Aorta (tissue), 5 donors: Measurements from ENCODE around the gene GTPBP8. TPM values are rescaled to one million over a fixed set of nuclear protein-coding genes. Genes with fewer than 3 reads are reported as not detected.

ENCODE experiments used
- ATAC-seq: fragments of 200-7000 bp; cut with Tn5 transposase; one replicate; pipeline ENCODE4 v1.9.1; 2022; ENCODE audit warnings: moderate library complexity; ENCODE audit not compliant: low FRiP score
- DNase-seq, 2 donors: peaks; one replicate each; pipeline ENCODE4 v3.0.0-alpha.2; 2020
- H3K27ac ChIP-seq, 2 donors: one replicate each; pipeline ENCODE4 v1.5.1; 2013; ENCODE audit warnings: low read length in 2 of 2, mild to moderate bottlenecking in 2 of 2, moderate library complexity in 2 of 2, control low read depth in 1 of 2, inconsistent platforms in 1 of 2, low read depth in 1 of 2
- H3K27me3 ChIP-seq, 2 donors: one replicate each; pipeline ENCODE4 v1.6.1; 2013; ENCODE audit warnings: control low read depth in 1 of 2, low read length in 1 of 2, mild to moderate bottlenecking in 1 of 2, moderate library complexity in 1 of 2; ENCODE audit not compliant: insufficient read depth in 2 of 2, control insufficient read depth in 1 of 2
- H3K36me3 ChIP-seq, 2 donors: one replicate each; pipeline ENCODE4 v1.6.1; 2013; ENCODE audit warnings: control low read depth in 1 of 2, low read length in 1 of 2, mild to moderate bottlenecking in 1 of 2; ENCODE audit not compliant: insufficient read depth in 2 of 2, control insufficient read depth in 1 of 2
- H3K4me1 ChIP-seq, 2 donors: one replicate each; pipeline ENCODE4 v1.6.1; 2013; ENCODE audit warnings: low read length in 2 of 2, control low read depth in 1 of 2, mild to moderate bottlenecking in 1 of 2, moderate library complexity in 1 of 2; ENCODE audit not compliant: insufficient read depth in 2 of 2, control insufficient read depth in 1 of 2
- H3K4me3 ChIP-seq, 2 donors: one replicate each; pipeline ENCODE4 v1.5.1; 2013; ENCODE audit warnings: low read length in 2 of 2, control low read depth in 1 of 2, mild to moderate bottlenecking in 1 of 2
- H3K9me3 ChIP-seq: one replicate; pipeline ENCODE4 v1.6.1; 2013; ENCODE audit warnings: mild to moderate bottlenecking, low read length; ENCODE audit not compliant: control insufficient read depth
- WGBS, 2 donors: extraction: QIAGEN DNeasy Blood & Tissue Kit; methylation state at CpG; one replicate each; pipeline ENCODE4 v1.1.7; 2013; 5-methylcytosine and 5-hydroxymethylcytosine counted together
- intact Hi-C, 2 donors: fragments of 100-400 bp; cut with DNase I; formaldehyde crosslinking; loops; one replicate each; pipeline versions ENCODE4 v1.14.2 to v1.15.0; 2022
- polyA plus RNA-seq, 2 donors: library from polyadenylated mRNA; stranded (reverse); fragments of 200-250 nt; gene quantifications; one replicate each; pipeline ENCODE4 v1.2.3, GENCODE V29; 2013
- total RNA-seq, 2 donors: library from RNA; stranded (reverse); fragmentation: NEBNext Ultra II Directional; extraction: Animal tissue kit (Norgen Biotek cat#: 25700); gene quantifications; one replicate each; pipeline ENCODE4 v1.2.1, GENCODE V29; 2021
- donor health status: healthy with polysubstance abuse.
- donor health status: Bipolar disorder and iron deficiency.
- donor health status: DM: no; HTN: no; CAD: no.
- donor health status: DM: no; HTN: no; CAD: no.
- donor health status: DM: yes; HTN: yes; CAD: no.

Gene GTPBP8
- total and polyA plus RNA-seq, 4 donors: 14.1 to 15.5 (median 14.3) TPM

- H3K27me3 ChIP-seq: no peaks in the 10 kb centered on the region
- ATAC-seq (no peak), DNase-seq (no peak)
- peaks cover 5 to 9% of the 10 kb centered on the region in 2 donors for H3K36me3 ChIP-seq
- intact Hi-C loops: no loop called here
- H3K27ac ChIP-seq: no peak overlapping the region
- no peaks in the 10 kb centered on the region for H3K9me3 ChIP-seq
- 66 to 69% methylated on average over 3 of the region's 3 CpGs for WGBS, 2 donors
- no peak overlapping the region for H3K4me3 ChIP-seq
- H3K4me1 ChIP-seq: no peaks in the 10 kb centered on the region
These were observed 17.3 kb downstream of the GTPBP8 start for GRCh38 chr3:113008117-113008516.

- no peaks in the 10 kb centered on the region for H3K4me1 ChIP-seq
- H3K4me3 ChIP-seq: no peak overlapping the region
- no peak overlapping the region for H3K27ac ChIP-seq
- H3K36me3 ChIP-seq: peaks cover 0 to 5% of the 10 kb centered on the region in 2 donors
- ATAC-seq: no peak
- intact Hi-C loops: no loop called here
- H3K27me3 ChIP-seq: no peaks in the 10 kb centered on the region
- no peaks in the 10 kb centered on the region for H3K9me3 ChIP-seq
- DNase-seq: no peak
These were observed 22.8 kb downstream of the GTPBP8 start for GRCh38 chr3:113013593-113013992.

DNA sequence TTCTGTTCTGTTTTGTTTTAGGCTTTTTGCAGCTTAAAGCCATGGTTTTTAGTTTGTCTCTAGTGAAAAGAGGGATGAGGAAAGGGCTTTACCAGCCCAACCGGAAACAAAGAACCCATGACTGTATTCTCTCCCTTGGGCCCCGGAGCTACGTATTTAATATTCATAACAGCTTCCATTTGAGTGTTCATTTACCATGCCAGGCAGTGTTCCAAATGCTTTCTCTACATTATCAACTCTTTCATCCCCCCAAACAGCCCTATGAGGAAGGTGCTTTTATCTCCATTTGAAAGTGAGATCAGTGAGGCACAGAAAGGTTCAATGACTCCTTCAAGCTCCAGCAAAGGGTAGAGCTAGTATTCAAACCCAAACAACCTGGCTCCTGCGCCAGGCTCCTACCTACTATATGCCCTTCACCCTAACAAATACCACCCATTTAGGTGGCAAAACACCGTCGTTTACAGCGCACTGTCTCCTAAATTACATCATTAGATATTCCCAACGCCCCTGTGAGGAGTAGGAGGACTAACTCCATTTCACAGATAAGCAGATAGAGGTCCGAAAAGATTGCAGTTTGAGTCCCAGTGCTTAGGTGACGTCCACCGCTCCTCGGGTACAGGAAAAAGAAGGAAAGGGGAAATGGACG lies 27.9 kb downstream of the GTPBP8 start:
- DNase-seq: no peak
- 2 to 3% methylated on average over 13 of the region's 13 CpGs for WGBS, 2 donors

DNA sequence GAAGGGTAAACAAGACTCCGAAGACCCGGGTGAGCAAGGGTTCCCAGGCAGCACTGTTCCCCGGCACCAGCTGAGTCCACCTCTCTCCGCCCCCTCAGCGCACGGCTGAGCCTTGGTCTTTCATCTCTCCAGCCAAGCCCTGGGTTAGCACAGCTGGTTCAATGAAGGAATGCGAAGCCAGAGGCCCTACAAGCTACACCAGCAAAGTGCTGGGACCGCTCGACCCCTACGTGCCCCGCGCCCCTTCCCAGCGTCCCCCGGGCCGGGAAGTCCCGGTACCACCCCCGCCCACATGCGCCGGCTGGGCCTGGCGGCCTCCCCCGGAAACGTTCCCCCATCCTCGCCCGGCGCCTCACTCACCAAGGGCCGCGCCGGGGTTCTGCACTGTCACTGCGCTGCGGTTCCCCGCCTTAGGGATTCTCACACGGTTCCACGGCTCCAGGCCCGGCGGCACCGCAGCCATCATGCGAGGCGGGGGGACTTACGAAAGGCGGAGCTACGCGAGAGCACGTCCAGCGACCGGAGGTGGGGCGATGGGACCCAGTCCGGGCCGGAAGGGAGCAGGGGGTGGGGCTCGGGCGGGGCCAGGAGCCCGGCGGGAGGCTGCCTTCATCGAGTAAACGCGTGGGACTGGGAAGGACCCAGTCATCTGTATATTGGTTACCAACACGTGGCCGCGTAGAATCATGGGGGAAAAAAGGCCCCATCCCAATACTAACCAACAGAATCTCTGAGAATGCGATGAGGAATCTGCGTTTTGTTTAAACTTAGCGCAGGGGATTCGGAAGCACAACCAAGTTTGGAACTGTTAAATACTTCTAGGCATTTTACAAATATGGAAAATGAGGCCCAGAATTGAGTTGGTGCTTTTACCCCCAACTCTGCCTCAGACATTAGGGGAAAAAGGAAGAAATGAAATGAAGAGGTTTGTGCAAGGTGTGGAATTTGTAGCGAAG lies 28.7 kb downstream of the GTPBP8 start:
- Histone ChIP-seq H3K9me3 (no peaks in the 10 kb centered on the region), H3K4me1 (no peaks in the 10 kb centered on the region), H3K4me3 (peak overlapping the region; percentile 65 to 82), H3K27ac (peak overlapping the region; percentile 51 to 74), H3K27me3 (no peaks in the 10 kb centered on the region), H3K36me3 (no peaks in the 10 kb centered on the region)
- WGBS, 2 donors: 3% methylated on average over 55 to 63 of the region's 63 CpGs
- intact Hi-C loops: loop anchor here in 1 of 2 donors (2.0 kb wide), 1 partner anchor 29 kb away; the partner anchor contains the start of gene GTPBP8
- peak; percentile 93 to 96 for DNase-seq
- peak; percentile 97 for ATAC-seq

More for the DNA sequence above, 27.9 kb downstream of the GTPBP8 start:
- Histone ChIP-seq H3K4me1 (no peaks in the 10 kb centered on the region), H3K27ac (peak overlapping the region; percentile 40 to 74), H3K9me3 (no peaks in the 10 kb centered on the region), H3K27me3 (no peaks in the 10 kb centered on the region), H3K4me3 (peak overlapping the region; percentile 65 to 82), H3K36me3 (peaks cover 0 to 2% of the 10 kb centered on the region in 2 donors)
- intact Hi-C loops: loop anchor here in 1 of 2 donors (2.0 kb wide), 1 partner anchor 28 kb away; the partner anchor contains the start of gene GTPBP8
- peak; percentile 15 for ATAC-seq

DNA sequence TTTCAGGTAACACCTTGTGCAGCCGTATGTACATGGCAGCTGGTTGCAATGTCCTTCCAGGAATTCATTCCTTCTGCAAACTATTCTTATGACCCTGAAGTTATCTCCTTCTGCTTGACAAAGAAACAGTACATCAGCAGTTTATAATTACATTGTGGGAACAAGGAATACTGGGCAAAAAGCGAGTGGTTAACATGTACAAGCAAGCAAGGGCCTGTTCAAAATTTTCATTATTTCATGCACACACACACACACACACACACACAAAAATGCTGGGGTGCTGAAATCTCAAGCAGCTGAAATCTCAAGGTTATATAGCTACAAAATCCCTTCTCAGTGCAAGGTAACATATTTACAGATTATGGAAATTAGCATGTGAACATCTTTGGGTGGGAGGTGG lies 30.7 kb downstream of the GTPBP8 start:
- DNase-seq (no peak), ATAC-seq (no peak)
- Histone ChIP-seq H3K4me3 (no peak overlapping the region), H3K9me3 (no peaks in the 10 kb centered on the region), H3K27me3 (no peaks in the 10 kb centered on the region), H3K27ac (no peak overlapping the region), H3K36me3 (no peaks in the 10 kb centered on the region), H3K4me1 (no peaks in the 10 kb centered on the region)
- WGBS, 2 donors: 89 to 92% methylated on average over 2 of the region's 2 CpGs
- intact Hi-C loops: no loop called here

GRCh38 chr3:113034011-113034410 lies 43.2 kb downstream of the GTPBP8 start:
- Histone ChIP-seq H3K27me3 (no peaks in the 10 kb centered on the region), H3K4me3 (no peak overlapping the region), H3K9me3 (no peaks in the 10 kb centered on the region), H3K27ac (no peak overlapping the region), H3K4me1 (no peaks in the 10 kb centered on the region), H3K36me3 (no peaks in the 10 kb centered on the region)
- DNase-seq (no peak), ATAC-seq (no peak)
- intact Hi-C loops: no loop called here
- WGBS, 2 donors: 79 to 81% methylated on average over 2 of the region's 2 CpGs

GRCh38 chr3:113035387-113035982 lies 44.7 kb downstream of the GTPBP8 start:
- no peak for DNase-seq
- Histone ChIP-seq H3K36me3 (no peaks in the 10 kb centered on the region), H3K27ac (no peak overlapping the region), H3K27me3 (no peaks in the 10 kb centered on the region), H3K4me3 (no peak overlapping the region), H3K9me3 (no peaks in the 10 kb centered on the region), H3K4me1 (no peaks in the 10 kb centered on the region)
- intact Hi-C loops: no loop called here
- ATAC-seq: peak; percentile 69
- 62 to 66% methylated on average over 6 of the region's 6 CpGs for WGBS, 2 donors

DNA sequence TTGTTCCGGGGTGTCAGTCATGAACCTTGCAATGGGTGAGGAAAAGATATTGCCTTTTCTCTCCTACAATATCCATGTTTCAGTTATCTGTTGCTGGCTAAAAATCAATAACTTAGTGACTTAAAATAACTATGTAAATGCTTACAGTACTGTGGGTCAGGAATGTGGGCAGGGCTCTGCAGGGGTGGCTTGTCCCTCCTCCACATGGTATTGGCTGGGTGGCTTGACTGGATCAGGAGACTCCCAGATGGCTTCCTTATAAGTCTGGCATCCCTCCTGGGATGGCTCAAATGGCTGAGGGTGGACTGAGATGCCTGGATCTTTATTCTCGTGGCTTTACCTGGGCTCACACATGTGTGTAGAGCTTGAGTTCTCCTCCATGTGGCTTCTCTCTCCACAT lies 47.5 kb downstream of the GTPBP8 start:
- Histone ChIP-seq H3K36me3 (no peaks in the 10 kb centered on the region), H3K9me3 (no peaks in the 10 kb centered on the region), H3K4me1 (no peaks in the 10 kb centered on the region), H3K27me3 (no peaks in the 10 kb centered on the region), H3K27ac (no peak overlapping the region), H3K4me3 (no peak overlapping the region)
- ATAC-seq: no peak
- 84 to 89% methylated on average over 2 of the region's 2 CpGs for WGBS, 2 donors
- intact Hi-C loops: no loop called here
- DNase-seq: no peak
